Measurements from ENCODE around the gene MROH9. TPM values are rescaled to one million over a fixed set of nuclear protein-coding genes. Genes with fewer than 3 reads are reported as not detected.
A peak's percentile ranks its signal among the peaks of the same experiment; 100 is the strongest.
"Not testable (repeated sequence)": the region's sequence is repeated elsewhere in the genome, so short reads cannot be mapped to it uniquely, and the experiment has no call there.

MROH9 gene
- total RNA-seq, 1 experiment from 2014 or later = not detected

- peak; percentile 53 for DNase-seq
- no peak overlapping the region for H3K4me3 ChIP-seq (ENCODE audit: insufficient read depth, low read depth, low read length)
- H3K27me3 ChIP-seq (ENCODE audit: control insufficient read depth, insufficient read depth, low read length) = no peaks in the 10 kb centered on the region
- H3K36me3 ChIP-seq (replicated peaks; ENCODE audit: control insufficient read depth, insufficient read depth, low read length) = no peaks in the 10 kb centered on the region
Observed at GRCh38 chr1:170929835-170930554, 5.3 kb upstream of the MROH9 start.

GRCh38 chr1:170931650-170932049 lies 3.7 kb upstream of the MROH9 start:
- H3K36me3 ChIP-seq (replicated peaks; ENCODE audit: control insufficient read depth, insufficient read depth, low read length) = no peaks in the 10 kb centered on the region
- H3K4me3 ChIP-seq (ENCODE audit: insufficient read depth, low read depth, low read length) = no peak overlapping the region
- no peak for DNase-seq
- H3K27me3 ChIP-seq (ENCODE audit: control insufficient read depth, insufficient read depth, low read length) = no peaks in the 10 kb centered on the region

- Histone ChIP-seq H3K27me3 (ENCODE audit: control insufficient read depth, insufficient read depth, low read length) (no peaks in the 10 kb centered on the region), H3K36me3 (replicated peaks; ENCODE audit: control insufficient read depth, insufficient read depth, low read length) (no peaks in the 10 kb centered on the region), H3K4me3 (ENCODE audit: insufficient read depth, low read depth, low read length) (no peak overlapping the region)
- no peak for DNase-seq
Observed at GRCh38 chr1:170932236-170932635, 3.1 kb upstream of the MROH9 start.

- Histone ChIP-seq H3K36me3 (replicated peaks; ENCODE audit: control insufficient read depth, insufficient read depth, low read length) (no peaks in the 10 kb centered on the region), H3K4me3 (ENCODE audit: insufficient read depth, low read depth, low read length) (no peak overlapping the region), H3K27me3 (ENCODE audit: control insufficient read depth, insufficient read depth, low read length) (no peaks in the 10 kb centered on the region)
- DNase-seq = no peak
Observed at GRCh38 chr1:170938281-170938680, 2.9 kb downstream of the MROH9 start.

- no peaks in the 10 kb centered on the region for H3K36me3 ChIP-seq (replicated peaks; ENCODE audit: control insufficient read depth, insufficient read depth, low read length)
- no peak for DNase-seq
Observed at GRCh38 chr1:170939476-170939875, 4.1 kb downstream of the MROH9 start.

GRCh38 chr1:170951744-170952143 lies 16.4 kb downstream of the MROH9 start:
- DNase-seq; H3K27me3 ChIP-seq (ENCODE audit: control insufficient read depth, insufficient read depth, low read length); H3K4me3 ChIP-seq (ENCODE audit: insufficient read depth, low read depth, low read length); H3K36me3 ChIP-seq (replicated peaks; ENCODE audit: control insufficient read depth, insufficient read depth, low read length): not testable (repeated sequence)

More at GRCh38 chr1:170939476-170939875, 4.1 kb downstream of the MROH9 start:
- no peaks in the 10 kb centered on the region for H3K27me3 ChIP-seq (ENCODE audit: control insufficient read depth, insufficient read depth, low read length)
- H3K4me3 ChIP-seq (ENCODE audit: insufficient read depth, low read depth, low read length) = no peak overlapping the region

GRCh38 chr1:170959385-170959784 lies 24.1 kb downstream of the MROH9 start:
- Histone ChIP-seq H3K4me3 (ENCODE audit: insufficient read depth, low read depth, low read length) (no peak overlapping the region), H3K27me3 (ENCODE audit: control insufficient read depth, insufficient read depth, low read length) (no peaks in the 10 kb centered on the region), H3K36me3 (replicated peaks; ENCODE audit: control insufficient read depth, insufficient read depth, low read length) (no peaks in the 10 kb centered on the region)
- no peak for DNase-seq

- H3K4me3 ChIP-seq (ENCODE audit: insufficient read depth, low read depth, low read length) = no peak overlapping the region
- DNase-seq = no peak
- H3K27me3 ChIP-seq (ENCODE audit: control insufficient read depth, insufficient read depth, low read length) = no peaks in the 10 kb centered on the region
- H3K36me3 ChIP-seq (replicated peaks; ENCODE audit: control insufficient read depth, insufficient read depth, low read length) = no peaks in the 10 kb centered on the region
Observed at GRCh38 chr1:170964506-170964905, 29.2 kb downstream of the MROH9 start.

GRCh38 chr1:170967042-170967910 lies 31.9 kb downstream of the MROH9 start:
- no peak overlapping the region for H3K4me3 ChIP-seq (ENCODE audit: insufficient read depth, low read depth, low read length)
- no peaks in the 10 kb centered on the region for H3K27me3 ChIP-seq (ENCODE audit: control insufficient read depth, insufficient read depth, low read length)
- DNase-seq = peak; percentile 9
- H3K36me3 ChIP-seq (replicated peaks; ENCODE audit: control insufficient read depth, insufficient read depth, low read length) = no peaks in the 10 kb centered on the region

GRCh38 chr1:170970256-170970655 lies 34.9 kb downstream of the MROH9 start:
- H3K27me3 ChIP-seq (ENCODE audit: control insufficient read depth, insufficient read depth, low read length) = no peaks in the 10 kb centered on the region
- DNase-seq = no peak
- no peaks in the 10 kb centered on the region for H3K36me3 ChIP-seq (replicated peaks; ENCODE audit: control insufficient read depth, insufficient read depth, low read length)
- H3K4me3 ChIP-seq (ENCODE audit: insufficient read depth, low read depth, low read length) = no peak overlapping the region

- Histone ChIP-seq H3K36me3 (replicated peaks; ENCODE audit: control insufficient read depth, insufficient read depth, low read length) (no peaks in the 10 kb centered on the region), H3K27me3 (ENCODE audit: control insufficient read depth, insufficient read depth, low read length) (no peaks in the 10 kb centered on the region), H3K4me3 (ENCODE audit: insufficient read depth, low read depth, low read length) (no peak overlapping the region)
- DNase-seq = no peak
Observed at GRCh38 chr1:170978371-170978910, 43.1 kb downstream of the MROH9 start.

- no peak overlapping the region for H3K4me3 ChIP-seq (ENCODE audit: insufficient read depth, low read depth, low read length)
- no peak for DNase-seq
- H3K27me3 ChIP-seq (ENCODE audit: control insufficient read depth, insufficient read depth, low read length) = no peaks in the 10 kb centered on the region
- no peaks in the 10 kb centered on the region for H3K36me3 ChIP-seq (replicated peaks; ENCODE audit: control insufficient read depth, insufficient read depth, low read length)
Observed at GRCh38 chr1:170985406-170985805, 50.1 kb downstream of the MROH9 start.

GRCh38 chr1:170986901-170987300 lies 51.6 kb downstream of the MROH9 start:
- no peak for DNase-seq
- Histone ChIP-seq H3K36me3 (replicated peaks; ENCODE audit: control insufficient read depth, insufficient read depth, low read length) (no peaks in the 10 kb centered on the region), H3K4me3 (ENCODE audit: insufficient read depth, low read depth, low read length) (no peak overlapping the region), H3K27me3 (ENCODE audit: control insufficient read depth, insufficient read depth, low read length) (no peaks in the 10 kb centered on the region)

- no peaks in the 10 kb centered on the region for H3K36me3 ChIP-seq (replicated peaks; ENCODE audit: control insufficient read depth, insufficient read depth, low read length)
Observed at GRCh38 chr1:170987424-170987823, 52.1 kb downstream of the MROH9 start.

GRCh38 chr1:170993151-170993550 lies 57.8 kb downstream of the MROH9 start:
- no peak for DNase-seq
- no peaks in the 10 kb centered on the region for H3K27me3 ChIP-seq (ENCODE audit: control insufficient read depth, insufficient read depth, low read length)
- H3K4me3 ChIP-seq (ENCODE audit: insufficient read depth, low read depth, low read length) = no peak overlapping the region
- no peaks in the 10 kb centered on the region for H3K36me3 ChIP-seq (replicated peaks; ENCODE audit: control insufficient read depth, insufficient read depth, low read length)

More at GRCh38 chr1:170987424-170987823, 52.1 kb downstream of the MROH9 start:
- no peak for DNase-seq
- Histone ChIP-seq H3K27me3 (ENCODE audit: control insufficient read depth, insufficient read depth, low read length) (no peaks in the 10 kb centered on the region), H3K4me3 (ENCODE audit: insufficient read depth, low read depth, low read length) (no peak overlapping the region)

All from H7 (cell line).